ENCODE measurements around the gene FNBP1. TPM values are rescaled to one million over a fixed set of nuclear protein-coding genes. Genes with fewer than 3 reads are reported as not detected.

FNBP1 gene
- total and polyA plus RNA-seq, 2 donors (not counting 1 experiment from before 2014, with no cell fraction given) = 20.8 to 44.3 TPM

- H3K79me2 ChIP-seq (ENCODE audit: control insufficient read depth, insufficient read depth, low read length) = no peaks in the 10 kb centered on the region
- H3K4me2 ChIP-seq (ENCODE audit: extremely low read depth, insufficient read depth, low read length) = no peak overlapping the region
- H3K27me3 ChIP-seq (ENCODE audit: control insufficient read depth, insufficient read depth, low read length) = no peaks in the 10 kb centered on the region
- no peak overlapping the region for H2AFZ ChIP-seq (ENCODE audit: low read length)
- no peak for DNase-seq (ENCODE audit: low read depth in 2 of 2)
- no peak overlapping the region for H3K27ac ChIP-seq (ENCODE audit: insufficient read depth, low read length)
- no peak overlapping the region for H3K4me3 ChIP-seq (replicated peaks in 1 of 4; ENCODE audit: control extremely low read depth in 1 of 4, insufficient read depth in 1 of 4, low read depth in 3 of 4, low read length in 4 of 4)
- no peaks in the 10 kb centered on the region for H3K4me1 ChIP-seq (ENCODE audit: control insufficient read depth, extremely low read depth, insufficient read depth, low read length)
- peaks cover 5% of the 10 kb centered on the region for H3K36me3 ChIP-seq (ENCODE audit: control insufficient read depth, insufficient read depth, low read length)
- no peaks in the 10 kb centered on the region for H4K20me1 ChIP-seq (ENCODE audit: control insufficient read depth, extremely low read depth, insufficient read depth, low read length)
- H3K9me3 ChIP-seq (ENCODE audit: control insufficient read depth, insufficient read depth, low read depth, low read length) = no peaks in the 10 kb centered on the region
- no peak overlapping the region for H3K9ac ChIP-seq (ENCODE audit: insufficient read depth, low read length)
- TF ChIP-seq EZH2 (IDR thresholded peaks at IDR 0.05; ENCODE audit: low read length, missing control alignments) (no peak), CTCF (conservative IDR thresholded peaks at IDR 0.05 in 1 of 2, IDR thresholded peaks at IDR 0.05 in 1 of 2; ENCODE audit: low read depth in 1 of 2, low read length in 2 of 2) (no peak)
Measured at GRCh38 chr9:129900263-129901027, 142.5 kb downstream of the FNBP1 start.

GRCh38 chr9:129899620-129900019 is 143.4 kb downstream of the FNBP1 start:
- Histone ChIP-seq H3K9me3 (ENCODE audit: control insufficient read depth, insufficient read depth, low read depth, low read length) (no peaks in the 10 kb centered on the region), H4K20me1 (ENCODE audit: control insufficient read depth, extremely low read depth, insufficient read depth, low read length) (no peaks in the 10 kb centered on the region), H3K4me3 (replicated peaks in 1 of 4; ENCODE audit: control extremely low read depth in 1 of 4, insufficient read depth in 1 of 4, low read depth in 3 of 4, low read length in 4 of 4) (no peak overlapping the region), H3K79me2 (ENCODE audit: control insufficient read depth, insufficient read depth, low read length) (no peaks in the 10 kb centered on the region), H3K27ac (ENCODE audit: insufficient read depth, low read length) (no peak overlapping the region), H2AFZ (ENCODE audit: low read length) (no peak overlapping the region), H3K4me2 (ENCODE audit: extremely low read depth, insufficient read depth, low read length) (no peak overlapping the region), H3K36me3 (ENCODE audit: control insufficient read depth, insufficient read depth, low read length) (peaks cover 5% of the 10 kb centered on the region), H3K4me1 (ENCODE audit: control insufficient read depth, extremely low read depth, insufficient read depth, low read length) (no peaks in the 10 kb centered on the region), H3K27me3 (ENCODE audit: control insufficient read depth, insufficient read depth, low read length) (no peaks in the 10 kb centered on the region), H3K9ac (ENCODE audit: insufficient read depth, low read length) (no peak overlapping the region)
- no peak for DNase-seq (ENCODE audit: low read depth in 2 of 2)
- TF ChIP-seq EZH2 (IDR thresholded peaks at IDR 0.05; ENCODE audit: low read length, missing control alignments) = no peak
- TF ChIP-seq CTCF (conservative IDR thresholded peaks at IDR 0.05 in 1 of 2, IDR thresholded peaks at IDR 0.05 in 1 of 2; ENCODE audit: low read depth in 1 of 2, low read length in 2 of 2) = no peak

DNA sequence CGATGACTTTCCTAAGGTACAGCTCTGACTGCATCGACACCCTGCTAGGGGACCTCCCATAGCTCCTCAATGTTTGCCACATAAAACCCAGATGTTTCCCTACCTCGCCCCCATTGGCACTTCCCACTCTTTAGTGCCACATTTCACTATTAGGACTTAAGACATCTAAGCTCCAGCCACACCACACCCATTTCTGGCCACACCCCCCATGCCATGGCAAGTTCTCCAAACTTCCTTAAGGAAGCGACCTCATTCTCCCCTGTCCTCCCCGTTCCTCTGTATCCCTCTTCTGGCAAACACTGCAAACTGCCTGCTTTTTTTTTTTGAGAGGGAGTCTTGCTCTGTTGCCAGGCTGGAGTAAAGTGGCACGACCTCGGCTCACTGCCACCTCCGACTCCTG is 144.8 kb downstream of the FNBP1 start:
- no peaks in the 10 kb centered on the region for H3K4me1 ChIP-seq (ENCODE audit: control insufficient read depth, extremely low read depth, insufficient read depth, low read length)
- H3K79me2 ChIP-seq (ENCODE audit: control insufficient read depth, insufficient read depth, low read length) = no peaks in the 10 kb centered on the region
- H3K9ac ChIP-seq (ENCODE audit: insufficient read depth, low read length) = no peak overlapping the region
- no peaks in the 10 kb centered on the region for H3K9me3 ChIP-seq (ENCODE audit: control insufficient read depth, insufficient read depth, low read depth, low read length)
- H2AFZ ChIP-seq (ENCODE audit: low read length) = no peak overlapping the region
- no peak overlapping the region for H3K27ac ChIP-seq (ENCODE audit: insufficient read depth, low read length)
- H3K4me2 ChIP-seq (ENCODE audit: extremely low read depth, insufficient read depth, low read length) = no peak overlapping the region
- H3K27me3 ChIP-seq (ENCODE audit: control insufficient read depth, insufficient read depth, low read length) = no peaks in the 10 kb centered on the region
- TF ChIP-seq EZH2 (IDR thresholded peaks at IDR 0.05; ENCODE audit: low read length, missing control alignments) (no peak), CTCF (conservative IDR thresholded peaks at IDR 0.05 in 1 of 2, IDR thresholded peaks at IDR 0.05 in 1 of 2; ENCODE audit: low read depth in 1 of 2, low read length in 2 of 2) (no peak)
- H3K36me3 ChIP-seq (ENCODE audit: control insufficient read depth, insufficient read depth, low read length) = peaks cover 5% of the 10 kb centered on the region
- DNase-seq (ENCODE audit: low read depth in 2 of 2) = peak; percentile 33 to 36
- no peaks in the 10 kb centered on the region for H4K20me1 ChIP-seq (ENCODE audit: control insufficient read depth, extremely low read depth, insufficient read depth, low read length)
- no peak overlapping the region for H3K4me3 ChIP-seq (replicated peaks in 1 of 4; ENCODE audit: control extremely low read depth in 1 of 4, insufficient read depth in 1 of 4, low read depth in 3 of 4, low read length in 4 of 4)

Measured in fibroblast of lung (primary cell).